GM12873 (cell line): ENCODE results near the gene MAP3K10.

ENCODE experiments used
- CTCF ChIP-seq: IDR thresholded peaks from 2 replicates; pipeline ENCODE4 v1.5.1; 2012; ENCODE audit warnings: low read depth, mild to moderate bottlenecking, moderate library complexity, low read length, control low read depth; ENCODE audit not compliant: insufficient read depth; ENCODE audit errors: missing control alignments

MAP3K10 gene

GRCh38 chr19:40221858-40222619 lies 30.8 kb downstream of the MAP3K10 start:
- peak; percentile 77 for TF ChIP-seq CTCF

- TF ChIP-seq CTCF, result no peak
These were observed 32.1 kb downstream of the MAP3K10 start for GRCh38 chr19:40223135-40223822.

- no peak for TF ChIP-seq CTCF
These were observed 33.3 kb downstream of the MAP3K10 start for GRCh38 chr19:40224342-40225150.

- TF ChIP-seq CTCF, result no peak
These were observed 34.4 kb downstream of the MAP3K10 start for GRCh38 chr19:40225440-40226305.

- no peak for TF ChIP-seq CTCF
These were observed 37.1 kb downstream of the MAP3K10 start for GRCh38 chr19:40228346-40228745.

GRCh38 chr19:40228863-40229262 lies 37.6 kb downstream of the MAP3K10 start:
- no peak for TF ChIP-seq CTCF

GRCh38 chr19:40229484-40229883 lies 38.3 kb downstream of the MAP3K10 start:
- TF ChIP-seq CTCF, result no peak
